HCT116 (cell line): ENCODE data around the gene CHMP2A. TPM values are rescaled to one million over a fixed set of nuclear protein-coding genes. Genes with fewer than 3 reads are reported as not detected.
A peak's percentile ranks its signal among the peaks of the same experiment; 100 is the strongest.

Experiments
- ATAC-seq: fragments of 200-7000 bp; cut with Tn5 transposase; 2 replicates; pipeline ENCODE4 v1.9.1; 2020; ENCODE audit warnings: mild to moderate bottlenecking, moderate library complexity
- BruUV-seq: library from RNA; stranded (reverse); fragments of 400-500 nt; replicated peaks from 2 replicates; lab custom pipeline; 2021; lab: Mats Ljungman, UMichigan
- CTCF ChIA-PET: fragments of 300-600 bp; sonication (Branson Sonifier 250); formaldehyde crosslinking; loops from one replicate; lab custom pipeline; 2021; ENCODE audit warnings: antibody characterized with exemption; lab: Charles Lee
- POLR2A ChIA-PET: fragments of 300-600, 350-600 bp; sonication (Branson Sonifier 250); formaldehyde crosslinking; loops from one replicate; lab custom pipeline; 2021; ENCODE audit warnings: antibody characterized with exemption; lab: Charles Lee
- RAD21 ChIA-PET, 2 experiments: fragments of 300-600 bp; sonication (Branson Sonifier 250); formaldehyde crosslinking; loops; one replicate each; lab custom pipeline; 2023; ENCODE audit warnings: low total read pairs in 2 of 2; ENCODE audit not compliant: uncharacterized antibody in 2 of 2, unreplicated experiment in 2 of 2, low non-redundant PET in 1 of 2; lab: Charles Lee
- DNase-seq: peaks from one replicate; pipeline ENCODE4 v3.0.0-alpha.2; 2010; ENCODE audit warnings: low read depth, low spot score
- H2AFZ ChIP-seq: fragments of 200-600 bp; shearing (Covaris generic), sonication (generic); 2 replicates; pipeline ENCODE4 v1.6.1; 2017; ENCODE audit warnings: low read depth, mixed run types, mixed read lengths, antibody characterized with exemption, low read length; ENCODE audit not compliant: poor library complexity, severe bottlenecking
- H3K27ac ChIP-seq: 2 replicates; pipeline ENCODE4 v1.5.1; 2012; ENCODE audit warnings: low read depth, low read length
- H3K27me3 ChIP-seq: fragments of 200-600 bp; sonication (generic); 2 replicates; pipeline ENCODE4 v1.6.1; 2016; ENCODE audit warnings: mixed run types, low read length, mixed read lengths; ENCODE audit not compliant: insufficient read depth
- H3K36me3 ChIP-seq, 2 experiments: fragments of 200-500 bp in 1 of 2; fragments of 200-600 bp in 1 of 2; sonication (Bioruptor generic) in 1 of 2; sonication (generic) in 1 of 2; 2 replicates each; pipeline versions ENCODE4 v1.5.1 to v1.6.1; 2014 to 2016; ENCODE audit warnings: low read length in 2 of 2, inconsistent platforms in 1 of 2, mixed read lengths in 1 of 2, mixed run types in 1 of 2; ENCODE audit not compliant: insufficient read depth in 2 of 2, control insufficient read depth in 1 of 2
- H3K4me1 ChIP-seq, 2 experiments: fragments of 200-600 bp in 1 of 2; sonication (generic) in 1 of 2; 2 replicates each; pipeline versions ENCODE4 v1.5.1 to v1.6.1; 2012 to 2017; ENCODE audit warnings: low read length in 2 of 2, inconsistent platforms in 1 of 2, mild to moderate bottlenecking in 1 of 2, mixed read lengths in 1 of 2, mixed run types in 1 of 2, moderate library complexity in 1 of 2; ENCODE audit not compliant: insufficient read depth in 2 of 2, control insufficient read depth in 1 of 2
- H3K4me2 ChIP-seq: fragments of 200-600 bp; sonication (generic); 2 replicates; pipeline ENCODE4 v1.6.1; 2017; ENCODE audit warnings: mixed run types, low read length, mixed read lengths
- H3K4me3 ChIP-seq, 2 experiments: fragments of 200-600 bp in 1 of 2; sonication (generic) in 1 of 2; replicated peaks in 1 of 2; 2 replicates each; pipeline ENCODE4 v1.5.1; 2011 to 2016; ENCODE audit warnings: low read length in 2 of 2, control low read depth in 1 of 2, low read depth in 1 of 2, mild to moderate bottlenecking in 1 of 2, mixed read lengths in 1 of 2, mixed run types in 1 of 2
- H3K79me2 ChIP-seq: fragments of 200-600 bp; sonication (generic); 2 replicates; pipeline ENCODE4 v1.6.1; 2017; ENCODE audit warnings: mild to moderate bottlenecking, mixed run types, low read length, moderate library complexity, mixed read lengths; ENCODE audit not compliant: insufficient read depth
- H3K9ac ChIP-seq: fragments of 200-600 bp; sonication (generic); 2 replicates; pipeline ENCODE4 v1.6.1; 2016; ENCODE audit warnings: low read length, mixed read lengths
- H3K9me2 ChIP-seq: fragments of 200-600 bp; sonication (generic), shearing (Covaris generic); 2 replicates; pipeline ENCODE4 v1.6.1; 2017; ENCODE audit warnings: mixed run types, mild to moderate bottlenecking, moderate library complexity; ENCODE audit not compliant: insufficient read depth
- H3K9me3 ChIP-seq, 2 experiments: fragments of 200-500 bp in 1 of 2; fragments of 200-600 bp in 1 of 2; sonication (Bioruptor generic) in 1 of 2; sonication (generic) in 1 of 2; 2 replicates each; pipeline ENCODE4 v1.6.1; 2014 to 2017; ENCODE audit warnings: low read length in 2 of 2, mixed read lengths in 2 of 2, inconsistent platforms in 1 of 2, low read depth in 1 of 2, mild to moderate bottlenecking in 1 of 2, mixed run types in 1 of 2, moderate library complexity in 1 of 2; ENCODE audit not compliant: control insufficient read depth in 1 of 2, insufficient read depth in 1 of 2
- H4K20me1 ChIP-seq: fragments of 200-600 bp; sonication (generic), shearing (Covaris generic); 2 replicates; pipeline ENCODE4 v1.6.1; 2017; ENCODE audit warnings: mixed run types, mild to moderate bottlenecking, moderate library complexity; ENCODE audit not compliant: insufficient read depth
- CEBPB ChIP-seq: IDR thresholded peaks from 2 replicates; pipeline ENCODE4 v1.6.1; 2012; ENCODE audit warnings: low read depth
- EGR1 ChIP-seq: IDR thresholded peaks from 2 replicates; pipeline ENCODE4 v1.6.1; 2012; ENCODE audit warnings: low read depth
- ELF1 ChIP-seq: IDR thresholded peaks from 2 replicates; pipeline ENCODE4 v1.6.1; 2012; ENCODE audit warnings: low read depth, borderline replicate concordance
- EZH2 ChIP-seq: fragments of 200-600 bp; sonication (generic); IDR thresholded peaks from 2 replicates; pipeline ENCODE4 v1.6.1; 2017; ENCODE audit warnings: antibody characterized with exemption, mixed run types
- JUND ChIP-seq: IDR thresholded peaks from 2 replicates; pipeline ENCODE4 v1.6.1; 2012
- MAX ChIP-seq: IDR thresholded peaks from 2 replicates; pipeline ENCODE4 v1.6.1; 2012
- POLR2A ChIP-seq: IDR thresholded peaks from 2 replicates; pipeline ENCODE4 v1.7.0; 2011; ENCODE audit warnings: borderline replicate concordance; ENCODE audit not compliant: insufficient read depth, insufficient read length; ENCODE audit errors: extremely low read depth
- POLR2AphosphoS5 ChIP-seq: IDR thresholded peaks from 2 replicates; pipeline ENCODE4 v1.6.1; 2011; ENCODE audit warnings: mild to moderate bottlenecking, low read depth, low read length, moderate library complexity
- SIN3A ChIP-seq: IDR thresholded peaks from 2 replicates; pipeline ENCODE4 v1.6.1; 2012; ENCODE audit warnings: low read depth
- TCF7L2 ChIP-seq: IDR thresholded peaks from 2 replicates; pipeline ENCODE4 v1.7.0; 2011; ENCODE audit warnings: borderline replicate concordance, inconsistent platforms; ENCODE audit not compliant: insufficient read depth, insufficient read length; ENCODE audit errors: extremely low read depth
- YY1 ChIP-seq: IDR thresholded peaks from 2 replicates; pipeline ENCODE4 v1.6.1; 2011; ENCODE audit warnings: low read length, low read depth, moderate library complexity, mild to moderate bottlenecking; ENCODE audit not compliant: insufficient replicate concordance; ENCODE audit errors: extremely low read depth
- ZFX ChIP-seq: fragments of 450-650 bp; IDR thresholded peaks from 2 replicates; pipeline ENCODE4 v1.6.1; 2017
- intact Hi-C: fragments of 100-400 bp; cut with micrococcal nuclease; formaldehyde crosslinking; loops from 2 replicates; pipeline ENCODE4 v1.10.0; 2022
- total RNA-seq: library from RNA; stranded (reverse); gene quantifications from one replicate; pipeline ENCODE4 v1.2.1, GENCODE V29; 2021; ENCODE audit not compliant: unreplicated experiment

The CHMP2A gene
- total RNA-seq, 1 experiment from 2014 or later, result 125 TPM

GRCh38 chr19:58544591-58545285, 10.2 kb downstream of the CHMP2A start:
- no TSS peak for BruUV-seq
- peak overlapping the region; percentile 90 for H3K4me2 ChIP-seq
- DNase-seq, result no peak
- peaks cover 52% of the 10 kb centered on the region for H3K79me2 ChIP-seq
- POLR2A ChIA-PET, result interaction anchor here (1.2 to 2.4 kb wide), 8 partner anchors 9 to 182 kb away, joined by 4 to 31 read pairs (median 12); partner anchors contain the start of genes CHMP2A, MZF1, ZBTB45 and ZNF497
- no peaks in the 10 kb centered on the region for H3K9me2 ChIP-seq
- H3K9ac ChIP-seq, result peak overlapping the region; percentile 93
- RAD21 ChIA-PET, result no interaction called here
- no peak overlapping the region for H2AFZ ChIP-seq
- no peaks in the 10 kb centered on the region for H3K9me3 ChIP-seq
- H3K36me3 ChIP-seq, result peaks cover 36 to 46% of the 10 kb centered on the region in 2 experiments; a peak in 2 of 4 replicates
- H3K4me3 ChIP-seq, result peak overlapping the region; percentile 90 to 94
- H3K4me1 ChIP-seq, result peaks cover 14 to 27% of the 10 kb centered on the region in 2 experiments
- H4K20me1 ChIP-seq, result peaks cover 32% of the 10 kb centered on the region; the same call in 1 of the 2 replicates
- H3K27me3 ChIP-seq, result peaks cover 3% of the 10 kb centered on the region; the same call in 1 of the 2 replicates
- peak; percentile 51 for ATAC-seq
- intact Hi-C loops, result loop anchor here (1.0 kb wide), 2 partner anchors 25 to 29 kb away; partner anchors contain the start of genes MZF1 and ZBTB45
- CTCF ChIA-PET, result interaction anchor here (1.2 to 1.8 kb wide), 3 partner anchors 24 to 26 kb away, joined by 3 to 9 read pairs (median 3); partner anchors contain the start of gene ZBTB45
- TF ChIP-seq ELF1 (no peak), ZFX (peak; percentile 91), SIN3A (peak; percentile 28), EZH2 (no peak), YY1 (no peak)
- peak overlapping the region; percentile 77 for H3K27ac ChIP-seq

- peak; percentile 92 for ATAC-seq
- intact Hi-C loops, result loop anchor here (1.0 kb wide), 2 partner anchors 25 to 29 kb away; partner anchors contain the start of genes MZF1 and ZBTB45
- H3K36me3 ChIP-seq, result peaks cover 32 to 38% of the 10 kb centered on the region in 2 experiments; a peak in 2 of 4 replicates
- DNase-seq, result peak; percentile 96
- peak within 1 kb of the TSS; percentile 93 for H3K9ac ChIP-seq
- peaks cover 44% of the 10 kb centered on the region for H3K79me2 ChIP-seq
- peak; percentile 52 for TF ChIP-seq YY1
- peak; percentile 44 for TF ChIP-seq TCF7L2
- peak; percentile 86 for TF ChIP-seq MAX
- TF ChIP-seq POLR2AphosphoS5, result peak; percentile 97
- no peak for TF ChIP-seq CEBPB
- TF ChIP-seq JUND, result no peak
- TF ChIP-seq EGR1, result peak; percentile 82
- peak; percentile 88 for TF ChIP-seq POLR2A
- peak; percentile 84 for TF ChIP-seq SIN3A
- peaks cover 10% of the 10 kb centered on the region; the same call in 1 of the 2 replicates for H3K27me3 ChIP-seq
- H3K9me2 ChIP-seq, result no peaks in the 10 kb centered on the region
- H3K4me1 ChIP-seq, result peaks cover 14 to 27% of the 10 kb centered on the region in 2 experiments
- RAD21 ChIA-PET, result no interaction called here
- peak within 1 kb of the TSS; percentile 77 for H3K27ac ChIP-seq
- CTCF ChIA-PET, result interaction anchor here (1.2 to 1.8 kb wide), 4 partner anchors 23 to 30 kb away, joined by 3 to 11 read pairs (median 6); partner anchors contain the start of gene ZBTB45
- peaks cover 32% of the 10 kb centered on the region; the same call in 1 of the 2 replicates for H4K20me1 ChIP-seq
- H3K4me3 ChIP-seq, result peak within 1 kb of the TSS; percentile 90 to 94
- POLR2A ChIA-PET, result interaction anchor here (0.8 to 2.4 kb wide), 10 partner anchors 9 to 182 kb away, joined by 3 to 31 read pairs (median 9); partner anchors contain the start of genes CHMP2A, MZF1, ZBTB45 and ZNF497
- no peaks in the 10 kb centered on the region for H3K9me3 ChIP-seq
- H2AFZ ChIP-seq, result no peak within 1 kb of the TSS
- peak within 1 kb of the TSS; percentile 90 for H3K4me2 ChIP-seq
- TSS peak; percentile 100 for BruUV-seq
These were observed 10.9 kb downstream of the CHMP2A start, which contains the start of gene TRIM28 for GRCh38 chr19:58543826-58544590. TSS of gene TRIM28 (plus strand) at chr19:58544064. CDS start at chr19:58544758, 694 bp downstream.
